ENCODE measurements around the gene CCT7.

Gene CCT7

GRCh38 chr2:73297151-73297559 lies 63.0 kb downstream of the CCT7 start:
- no peak for DNase-seq

- DNase-seq: no peak
These were observed 63.5 kb downstream of the CCT7 start for GRCh38 chr2:73297586-73297985.

GRCh38 chr2:73300926-73301325 lies 66.8 kb downstream of the CCT7 start:
- no peak for DNase-seq

GRCh38 chr2:73301636-73302035 lies 67.5 kb downstream of the CCT7 start:
- no peak for DNase-seq
